HG03457 (cell line): ENCODE results near the gene SUN5.

Experiments
- ATAC-seq: cut with Tn5 transposase; IDR thresholded peaks from one replicate; pipeline ENCODE4 v1.9.1; 2021; ENCODE audit warnings: moderate number of reproducible peaks; ENCODE audit not compliant: unreplicated experiment

The SUN5 gene

DNA sequence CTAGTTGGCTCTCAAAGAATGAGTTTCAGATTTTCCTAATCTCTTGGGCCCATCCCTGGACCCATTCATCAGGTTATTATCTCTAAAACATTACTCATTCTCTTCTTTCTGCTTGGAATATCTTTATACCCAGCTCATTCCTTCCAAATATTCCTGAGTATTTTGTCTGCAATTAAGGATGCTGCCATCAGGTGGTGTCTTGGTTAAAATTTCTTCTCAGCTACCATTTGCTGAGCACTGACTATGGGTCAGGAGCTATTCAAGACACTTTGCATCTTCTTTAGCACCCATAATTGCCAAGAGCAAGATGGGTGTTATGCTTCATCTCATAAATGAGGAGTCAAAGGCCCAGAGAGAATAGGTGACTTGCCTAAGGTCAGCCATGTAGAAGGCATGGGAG is 8.4 kb downstream of the SUN5 start:
- no peak for ATAC-seq

DNA sequence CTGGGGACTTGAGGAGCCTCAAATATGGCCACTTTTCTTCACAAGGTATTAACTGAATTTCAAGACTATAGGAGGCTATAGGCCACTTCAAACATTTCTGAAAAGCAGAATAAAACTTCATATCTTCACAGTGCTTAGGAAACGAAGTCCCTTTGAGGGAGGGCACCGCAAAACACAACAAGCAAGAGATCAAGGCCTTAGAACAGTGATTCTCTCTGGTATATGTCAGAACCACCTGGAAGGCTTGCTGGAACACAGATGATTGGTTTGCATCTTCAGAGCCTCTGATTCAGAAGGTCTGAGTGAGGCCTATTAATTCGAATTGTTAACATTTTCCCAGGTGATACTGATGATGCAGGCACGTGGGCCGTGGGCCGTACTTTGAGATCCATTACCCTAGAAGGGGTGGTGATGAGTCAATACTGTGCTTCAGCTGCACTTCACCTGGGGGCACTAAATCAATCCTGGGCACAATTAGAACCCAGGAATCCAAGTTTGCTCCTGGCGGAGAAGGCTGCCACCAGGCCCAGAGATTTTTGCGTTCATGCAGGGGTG is 10.7 kb downstream of the SUN5 start:
- ATAC-seq = no peak

DNA sequence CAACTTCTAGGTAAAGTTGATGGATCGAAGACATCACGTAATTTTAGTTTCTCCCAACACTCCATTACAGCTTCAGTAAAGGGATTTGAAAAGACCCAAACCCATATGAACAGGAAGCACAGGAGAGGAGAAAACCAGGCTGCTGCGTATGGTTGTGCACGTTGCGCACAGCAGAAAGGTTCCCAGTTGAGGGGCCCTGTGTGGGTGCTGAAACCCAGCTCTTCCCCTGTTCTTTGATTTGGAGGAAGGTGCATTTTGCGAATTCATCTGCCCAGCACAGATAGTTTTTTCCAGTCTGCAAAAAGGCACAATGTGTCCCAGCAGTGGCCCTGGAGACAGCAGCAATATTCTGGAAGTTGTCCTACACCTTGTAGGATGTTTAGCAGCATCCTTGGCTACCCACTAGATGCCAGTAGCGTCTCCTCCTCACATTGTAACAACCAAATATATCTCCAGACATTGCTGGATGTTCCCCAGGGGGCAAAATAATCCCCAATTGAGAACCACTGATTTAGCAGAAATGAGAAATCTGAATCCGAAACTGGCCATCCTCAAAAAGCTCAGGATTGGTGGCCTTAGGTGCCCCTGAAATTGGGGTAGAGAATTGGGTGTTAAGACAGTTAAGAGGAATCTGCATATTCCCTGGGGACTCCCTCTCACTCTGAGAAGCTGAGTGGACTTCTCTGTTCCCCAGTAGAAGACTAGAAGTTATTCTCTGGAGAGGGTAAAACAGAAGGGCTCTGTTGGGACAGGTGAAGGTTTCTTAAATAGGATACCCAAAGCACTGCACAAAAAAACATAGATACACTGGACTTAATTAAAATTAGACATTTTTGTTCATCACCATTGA is 12.2 kb downstream of the SUN5 start:
- no peak for ATAC-seq

DNA sequence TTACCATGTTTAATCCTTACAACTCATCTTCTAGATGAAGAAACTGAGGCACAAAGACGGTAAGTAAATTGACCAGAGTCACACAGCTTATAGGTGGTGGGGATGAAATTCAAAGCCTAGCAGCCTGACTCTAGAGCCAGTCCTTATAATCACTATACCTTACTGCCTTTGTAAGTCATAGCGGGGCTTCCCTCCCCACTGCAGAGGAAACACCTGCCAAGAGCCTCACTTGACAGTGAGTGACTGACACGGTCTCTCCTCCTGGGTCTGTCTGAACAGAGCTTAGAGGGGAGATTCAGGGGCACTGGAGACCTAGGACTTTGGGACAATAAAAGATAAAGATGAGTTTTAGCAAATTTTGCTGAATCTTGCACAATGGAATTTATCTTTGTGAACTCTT is 12.8 kb downstream of the SUN5 start:
- no peak for ATAC-seq

DNA sequence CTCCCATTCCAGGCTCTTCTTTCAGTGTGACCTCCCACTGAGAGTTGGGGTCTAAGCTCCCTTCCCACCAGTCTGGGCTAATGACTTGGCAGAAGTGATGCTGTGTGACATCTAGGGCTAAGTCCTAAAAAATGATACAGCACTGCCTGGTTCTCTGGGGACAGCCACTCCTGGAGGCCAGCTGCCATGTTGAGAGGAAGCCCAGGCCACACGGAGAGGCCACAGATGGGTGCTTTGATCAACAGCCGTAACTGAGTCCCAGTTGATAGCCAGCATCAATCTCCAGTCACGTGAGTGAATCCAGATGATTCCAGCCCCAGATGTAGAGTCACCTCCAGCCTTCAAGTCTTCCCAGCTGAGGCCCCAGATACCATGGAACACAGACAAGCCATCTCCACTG is 13.8 kb downstream of the SUN5 start:
- ATAC-seq = no peak

DNA sequence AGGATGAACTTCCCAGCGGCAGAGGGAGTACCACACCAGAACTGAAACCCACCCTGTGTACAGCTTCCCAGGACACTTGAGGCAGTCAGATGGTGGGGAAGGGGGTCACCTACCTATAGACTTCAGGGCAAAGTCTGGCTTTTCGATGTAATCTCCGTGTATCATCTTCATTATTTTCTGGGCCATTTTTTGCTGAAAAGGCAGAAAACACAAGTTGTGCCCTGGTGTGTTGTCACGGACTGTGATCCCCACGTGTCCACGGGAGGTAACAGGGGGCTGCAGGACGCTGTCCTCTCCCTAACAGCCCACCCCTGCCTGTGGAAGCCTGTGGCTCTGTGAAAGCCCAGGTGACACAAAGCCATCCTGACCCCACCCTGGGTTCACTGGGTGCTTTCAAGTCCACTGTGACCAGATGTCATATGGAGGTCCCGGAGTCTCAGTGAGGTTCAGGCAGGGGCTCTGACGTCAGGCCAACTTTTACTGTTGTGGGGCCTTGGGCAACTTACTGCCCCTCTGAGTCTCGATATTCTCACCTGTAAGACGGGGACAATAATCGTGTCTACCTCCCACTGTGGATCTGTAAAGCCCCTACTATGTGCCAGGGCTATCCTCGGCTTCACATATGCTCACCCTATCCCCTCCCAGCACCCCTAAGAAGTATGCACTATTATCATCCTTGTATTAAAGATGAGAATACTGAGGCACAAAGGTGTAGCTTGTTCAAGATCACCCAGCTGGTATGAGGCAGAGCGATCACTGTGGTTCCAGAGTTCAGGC is 14.5 kb downstream of the SUN5 start:
- no peak for ATAC-seq

DNA sequence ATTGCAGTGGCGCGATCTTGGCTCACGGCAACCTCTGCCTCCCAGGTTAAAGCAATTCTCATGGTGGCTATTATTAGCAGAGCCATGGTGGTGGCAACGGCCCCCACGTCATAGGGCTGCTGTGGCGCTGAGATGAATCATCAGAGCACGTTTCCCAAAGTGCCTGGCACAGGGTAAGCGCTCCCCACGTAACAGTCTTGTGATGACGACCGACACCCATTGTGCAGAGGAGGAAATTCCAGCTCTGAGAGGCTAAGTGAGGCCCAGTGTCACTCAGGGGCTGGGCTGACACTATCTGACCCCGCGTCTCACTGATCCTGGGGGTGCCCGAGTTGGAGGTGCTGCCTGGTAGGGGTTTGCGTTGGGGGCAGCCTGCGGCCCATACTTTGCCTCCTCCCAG is 16.2 kb downstream of the SUN5 start:
- no peak for ATAC-seq

DNA sequence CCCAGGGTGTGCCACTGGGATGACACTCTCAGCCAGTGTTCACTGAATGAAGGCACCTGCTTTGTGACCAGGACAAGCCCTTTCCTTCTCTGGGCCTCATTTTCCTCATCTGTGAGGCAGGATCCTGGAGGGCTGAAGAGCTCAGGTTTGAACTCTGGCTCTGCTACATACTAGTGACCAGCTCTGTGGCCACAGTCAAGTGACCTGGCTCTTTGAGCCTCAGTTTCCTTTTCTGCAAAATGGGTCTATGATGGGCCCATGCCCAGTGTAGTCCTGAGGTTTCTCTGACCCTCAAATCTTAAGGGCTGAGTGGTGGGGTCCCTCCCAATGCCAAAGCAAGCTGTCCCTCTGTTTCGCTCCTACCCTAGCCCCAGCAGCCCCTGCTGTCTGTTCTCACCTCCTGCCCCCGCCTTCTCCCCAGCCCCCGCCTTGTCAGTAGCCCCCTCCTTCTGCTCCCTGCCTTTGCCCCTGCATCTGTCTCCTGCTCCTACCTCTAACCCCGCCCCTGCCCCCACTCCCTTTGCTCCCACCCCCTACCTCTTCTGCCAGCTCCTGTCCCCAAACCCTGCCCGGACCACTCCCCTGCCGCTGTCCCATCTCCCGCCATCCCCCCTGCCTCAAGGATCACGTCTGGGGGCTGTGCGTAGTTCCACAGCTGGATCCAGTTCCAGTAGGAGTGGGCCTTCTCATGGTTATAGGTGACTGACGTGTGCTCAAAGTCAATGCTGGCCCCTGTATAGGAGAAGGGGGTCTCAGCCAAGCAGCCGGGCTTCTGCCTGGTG is 17.0 kb downstream of the SUN5 start:
- ATAC-seq = no peak

DNA sequence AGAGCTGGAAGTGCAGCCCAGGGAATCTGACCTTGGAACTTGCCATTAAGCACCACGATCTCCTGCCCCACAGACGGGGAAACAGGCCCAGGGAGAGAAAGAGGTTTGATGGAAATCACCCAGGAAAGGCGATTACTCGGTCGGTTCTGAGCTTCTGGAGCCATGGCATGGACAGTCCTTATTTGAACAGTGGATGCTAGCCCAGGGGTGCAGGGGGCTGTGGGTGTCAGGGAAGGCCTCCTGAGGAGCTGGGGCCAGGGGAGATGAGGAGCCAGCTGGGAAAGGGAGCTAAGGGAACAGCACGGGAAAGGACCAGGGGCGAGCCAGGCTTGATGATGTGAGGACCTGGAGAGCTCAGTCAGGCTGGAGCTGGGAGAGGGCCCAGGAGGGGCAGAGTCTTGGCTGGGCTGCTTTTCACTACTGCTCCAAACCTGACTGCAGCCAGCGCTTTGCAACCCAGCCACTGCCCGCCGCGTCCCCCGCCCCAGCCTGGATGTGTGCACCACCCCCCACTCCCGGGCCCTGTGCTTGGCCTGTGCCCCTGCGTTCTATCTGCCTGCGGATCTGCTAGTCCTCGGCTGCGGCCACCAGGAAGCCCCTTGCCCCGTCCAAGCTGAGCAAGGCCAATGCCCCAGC is 17.8 kb downstream of the SUN5 start:
- no peak for ATAC-seq

DNA sequence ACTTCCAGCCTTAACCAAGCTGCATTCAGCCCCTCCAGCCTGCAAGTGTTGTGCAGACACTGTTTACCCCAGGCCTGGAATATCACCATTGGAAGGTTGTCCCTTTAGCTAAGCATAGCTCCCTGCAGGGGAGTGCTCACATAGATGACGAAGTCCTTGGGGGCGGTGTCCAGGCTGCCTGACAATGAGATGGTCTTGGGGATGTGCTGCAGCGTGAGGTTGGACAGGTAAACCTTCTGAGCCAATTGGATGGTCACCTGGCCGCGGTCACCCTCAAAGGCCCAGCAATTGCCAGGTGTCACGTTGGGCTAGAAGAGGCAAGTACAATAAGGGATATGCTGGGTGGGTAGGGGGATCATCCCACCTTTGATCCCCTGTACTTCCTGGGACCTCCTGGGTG is 18.6 kb downstream of the SUN5 start:
- ATAC-seq = no peak

DNA sequence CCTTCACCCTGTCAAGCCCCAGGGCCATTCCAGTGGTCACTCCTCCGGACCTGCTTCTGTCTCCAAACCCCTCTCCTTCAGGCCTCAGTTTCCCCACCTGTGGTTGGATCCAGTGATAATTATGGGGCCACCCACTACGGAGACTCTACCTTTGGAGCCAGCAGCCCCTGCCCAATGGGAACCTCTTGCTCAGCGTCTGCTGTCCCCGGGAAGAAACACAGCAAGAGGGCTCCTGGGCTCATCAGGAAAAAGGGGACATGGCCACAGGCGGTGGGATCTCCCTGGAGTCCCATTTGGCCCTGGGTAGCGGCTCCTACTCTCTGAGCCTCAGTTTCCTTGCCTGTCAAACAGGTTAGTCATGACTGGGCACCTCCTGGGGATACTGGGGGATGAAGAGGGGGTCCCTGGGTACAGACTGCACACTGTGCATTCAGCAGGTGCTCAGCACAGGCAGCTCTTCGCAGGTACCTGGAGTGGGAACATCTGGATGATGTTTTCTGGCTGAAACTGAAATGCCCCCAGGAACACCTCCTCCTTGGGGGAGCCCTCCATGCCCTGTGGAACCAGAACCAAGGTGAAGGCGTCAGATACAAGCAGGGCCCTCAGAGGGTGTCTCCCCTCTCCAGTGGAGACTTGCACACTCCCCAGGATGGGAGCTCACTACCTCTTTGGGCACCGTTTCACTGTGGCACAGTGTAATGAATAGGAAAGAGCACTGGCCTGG is 19.4 kb downstream of the SUN5 start:
- no peak for ATAC-seq

DNA sequence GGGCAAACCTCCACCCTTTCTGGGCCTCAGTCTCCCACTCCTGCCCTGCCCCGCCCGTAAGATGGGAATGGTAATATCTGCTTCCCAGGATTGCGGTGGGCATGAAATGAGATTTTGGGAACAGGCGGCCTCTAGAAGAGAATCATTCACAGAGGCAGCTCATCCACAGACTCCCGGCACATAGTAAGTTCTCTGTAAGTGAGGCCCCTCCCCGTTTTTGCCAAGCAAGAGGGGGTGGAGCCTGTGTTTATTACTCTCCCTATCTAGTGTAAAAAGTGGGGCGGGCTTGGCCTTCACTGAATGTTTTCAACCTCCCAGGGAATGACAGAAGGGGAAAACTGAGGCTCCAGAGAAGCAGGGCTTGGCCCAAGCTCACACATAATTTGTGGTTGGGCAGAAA is 20.0 kb downstream of the SUN5 start:
- ATAC-seq = no peak

DNA sequence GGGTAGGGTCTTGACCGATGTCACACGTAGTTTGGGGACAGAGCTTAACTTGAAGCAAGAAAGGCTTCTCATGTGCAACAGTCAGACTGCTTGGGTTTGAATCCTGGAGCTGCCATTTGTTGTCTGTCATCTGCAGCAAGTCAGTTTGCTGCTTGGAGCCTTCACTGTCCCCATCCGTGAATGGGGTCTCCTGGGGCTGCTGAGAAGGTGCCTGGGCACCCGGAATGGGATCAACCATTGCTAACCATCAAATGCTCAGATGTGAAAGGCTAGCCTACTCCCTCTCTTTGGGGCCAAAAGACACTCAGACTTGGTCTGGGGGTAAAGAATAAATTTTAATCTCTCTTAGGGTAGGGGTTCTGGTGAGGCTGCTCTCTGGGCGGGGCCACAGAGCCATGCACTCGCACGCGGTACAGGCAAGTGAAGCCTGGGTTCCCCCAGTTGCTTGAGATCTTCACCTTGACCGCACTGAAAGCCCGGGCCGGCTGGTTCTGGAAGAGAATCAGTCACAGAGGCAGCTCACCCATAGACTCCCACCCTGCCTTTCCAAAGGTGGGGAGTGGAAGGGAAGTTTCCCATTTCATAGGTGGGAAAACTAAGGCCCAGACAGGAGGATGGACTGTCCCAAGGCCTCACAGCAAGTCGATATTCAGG is 20.6 kb downstream of the SUN5 start:
- ATAC-seq = no peak

DNA sequence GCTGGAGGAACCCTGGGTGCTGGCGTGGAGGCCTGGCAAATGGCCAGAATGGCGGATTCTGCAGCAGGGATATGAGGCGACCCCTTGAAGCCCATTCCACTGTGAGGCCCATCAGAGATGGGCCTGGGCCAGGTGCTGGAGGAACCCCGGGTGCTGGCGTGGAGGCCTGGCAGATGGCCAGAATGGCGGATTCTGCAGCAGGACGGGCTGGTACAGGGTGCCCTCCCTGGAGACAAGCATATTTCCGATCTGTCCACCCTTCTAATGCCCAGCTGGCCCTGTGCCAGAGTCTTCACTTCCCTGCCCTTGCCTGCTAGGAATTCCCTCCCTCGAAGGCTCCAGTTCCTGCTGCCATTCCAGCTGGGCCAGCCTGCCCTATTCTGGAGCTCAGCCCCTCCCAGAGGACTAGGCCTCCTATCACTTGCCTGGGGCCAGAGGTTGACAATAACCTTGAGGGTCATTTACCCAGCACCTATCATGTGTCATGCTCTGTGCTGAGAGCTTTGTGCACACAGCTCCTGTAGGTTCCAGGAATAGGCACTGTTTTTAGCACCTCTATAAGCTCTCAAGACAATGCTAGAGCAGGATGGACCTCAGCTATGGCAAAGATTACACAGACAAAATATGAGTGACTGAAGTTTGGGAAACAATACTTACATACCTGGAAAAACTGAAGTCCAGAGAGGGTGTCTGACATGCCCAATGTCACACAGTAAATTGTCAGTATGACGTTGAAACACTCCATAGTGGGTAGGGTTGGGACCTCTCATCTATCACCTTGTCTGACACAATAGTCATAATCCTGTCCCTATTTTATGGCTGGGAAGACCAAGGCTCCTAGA is 21.4 kb downstream of the SUN5 start:
- ATAC-seq = no peak

DNA sequence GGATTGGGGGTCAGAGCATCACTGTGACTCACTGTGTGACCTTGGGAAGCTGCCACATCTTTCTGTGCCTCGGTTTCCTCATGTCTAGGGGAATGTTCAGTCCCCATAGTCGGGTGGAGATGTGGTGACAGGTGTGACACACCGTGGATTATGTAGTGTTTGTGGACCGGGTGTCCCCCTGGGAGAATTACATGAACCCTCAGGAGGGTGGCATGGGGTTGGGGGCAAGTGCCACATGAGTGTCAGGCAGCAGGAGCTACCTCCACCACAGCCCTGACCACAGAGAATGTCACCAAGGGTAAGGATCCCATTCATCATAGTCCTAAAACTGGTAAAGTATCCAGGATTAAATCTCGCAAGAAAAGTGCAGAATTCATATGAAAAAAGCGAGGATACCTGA is 23.2 kb downstream of the SUN5 start:
- no peak for ATAC-seq

DNA sequence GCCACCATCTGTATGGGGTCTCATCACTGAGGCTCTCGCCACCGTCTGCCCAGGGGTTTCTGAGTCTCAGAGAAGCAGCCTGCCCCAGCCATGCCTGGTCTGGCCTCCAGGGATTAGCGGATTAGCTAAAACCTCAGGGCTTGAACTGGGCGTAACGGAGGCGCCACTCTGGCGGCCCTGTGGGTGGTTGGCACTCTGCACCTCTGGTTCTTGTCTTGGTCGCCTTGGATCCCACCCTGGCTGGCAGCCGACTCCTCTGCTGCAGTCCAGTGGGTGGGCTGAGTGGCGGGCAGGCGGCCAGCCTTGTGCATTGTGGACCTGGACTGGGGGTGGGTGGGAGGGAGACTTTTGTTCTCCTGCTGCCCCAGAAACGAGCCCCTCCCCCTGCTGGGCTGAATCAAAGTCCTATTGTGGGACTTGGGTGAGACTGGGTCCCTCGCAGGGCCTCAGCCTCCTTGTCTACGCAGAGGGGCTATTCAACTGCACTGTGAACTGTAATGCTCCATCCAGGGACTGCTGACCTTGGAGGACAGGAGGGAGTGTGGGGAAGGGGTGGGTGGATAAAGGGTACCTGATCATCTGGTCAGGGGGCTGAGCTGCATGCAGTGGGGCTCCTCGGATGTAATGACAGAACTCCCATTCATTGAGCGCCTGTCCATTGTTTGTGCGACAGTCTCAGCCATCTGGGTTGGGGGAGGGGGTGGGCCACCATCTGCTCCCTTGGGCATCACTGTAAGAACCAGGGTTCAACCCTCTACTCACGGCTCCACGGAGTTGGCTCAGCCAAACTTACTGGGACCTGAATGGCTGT is 23.9 kb downstream of the SUN5 start:
- ATAC-seq = no peak

DNA sequence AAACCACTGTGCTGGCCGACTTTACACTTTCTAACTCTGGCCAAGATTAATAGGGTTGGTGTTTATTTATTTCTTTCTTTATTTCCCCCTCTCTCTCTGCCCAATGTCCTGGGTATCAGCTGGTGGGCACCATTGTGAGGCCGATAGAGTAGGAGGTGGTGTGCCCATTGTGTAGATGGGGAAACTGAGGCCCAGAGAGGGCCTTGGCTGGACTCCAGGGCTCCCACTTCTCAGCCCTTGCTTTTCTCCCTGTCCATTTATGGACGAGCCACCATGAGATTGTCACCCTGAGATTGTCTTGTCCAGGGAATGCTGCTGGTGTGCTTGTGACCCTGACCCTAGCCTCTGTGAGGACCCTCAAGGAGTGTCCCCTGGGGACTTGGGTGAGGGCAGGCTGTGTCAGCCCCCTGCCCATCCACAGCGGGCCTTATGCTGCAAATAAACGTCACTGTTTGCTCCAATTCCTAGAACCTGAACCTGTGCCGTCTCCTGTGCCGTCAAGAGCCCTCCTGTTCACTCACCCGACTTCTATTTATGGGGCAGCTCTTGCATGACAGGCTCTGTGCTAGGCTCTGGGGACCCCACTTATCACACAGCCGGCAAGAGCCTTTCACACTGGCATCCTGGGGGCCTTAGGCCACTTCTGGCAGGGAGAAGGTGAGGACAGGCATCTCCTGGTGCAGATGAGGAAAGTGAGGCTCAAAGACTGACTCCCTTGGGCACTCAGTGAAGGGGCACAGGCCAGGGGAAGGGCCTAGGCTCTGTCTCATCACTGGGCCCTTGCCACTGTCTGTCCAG is 24.8 kb downstream of the SUN5 start:
- ATAC-seq = no peak
